Activated B cell treated with CpG ODN at 0.5 μM for 24 hours (primary cell): ENCODE measurements around the gene ARPC5L. TPM values are rescaled to one million over a fixed set of nuclear protein-coding genes. Genes with fewer than 3 reads are reported as not detected.
A peak's percentile ranks its signal among the peaks of the same experiment; 100 is the strongest.

Source experiments
- ATAC-seq: fragments of 200-7000 bp; cut with Tn5 transposase; one replicate; pipeline ENCODE4 v1.10.0; 2021; ENCODE audit warnings: low read depth, mild to moderate bottlenecking, moderate library complexity
- CTCF ChIA-PET: fragments of 350-600 bp; sonication (Branson Sonifier 250); formaldehyde crosslinking; loops from one replicate; lab custom pipeline; 2021; ENCODE audit warnings: antibody characterized with exemption; lab: Charles Lee
- POLR2A ChIA-PET: fragments of 350-600 bp; sonication (Branson Sonifier 250); formaldehyde crosslinking; loops from one replicate; lab custom pipeline; 2021; ENCODE audit warnings: antibody characterized with exemption; lab: Charles Lee
- DNase-seq: peaks from one replicate; pipeline ENCODE4 v3.0.0; 2022
- H3K27ac Mint-ChIP-seq: one replicate; pipeline ENCODE4 v1.8.0; 2020; ENCODE audit warnings: mixed read lengths
- H3K27me3 Mint-ChIP-seq: one replicate; pipeline ENCODE4 v1.8.0; 2021; ENCODE audit warnings: mixed read lengths
- H3K36me3 Mint-ChIP-seq: one replicate; pipeline ENCODE4 v1.8.0; 2021; ENCODE audit warnings: low read depth, mixed read lengths
- H3K4me1 Mint-ChIP-seq: one replicate; pipeline ENCODE4 v1.8.0; 2021; ENCODE audit warnings: mixed read lengths
- H3K4me3 Mint-ChIP-seq: one replicate; pipeline ENCODE4 v1.8.0; 2020; ENCODE audit warnings: mild to moderate bottlenecking, mixed read lengths
- H3K9me3 Mint-ChIP-seq: one replicate; pipeline ENCODE4 v1.8.0; 2020; ENCODE audit warnings: mixed read lengths
- intact Hi-C: fragments of 100-400 bp; cut with micrococcal nuclease; formaldehyde crosslinking; loops from one replicate; pipeline ENCODE4 v1.15.1; 2024
- total RNA-seq: library from RNA; stranded (reverse); gene quantifications from 2 replicates; pipeline ENCODE4 v1.2.3, GENCODE V29; 2022
- TF ChIP-seq, protein P1 (sequence below): fragments of 200-600 bp; IDR thresholded peaks from one replicate; pipeline ENCODE4 v1.8.0; 2022; ENCODE audit warnings: antibody characterized with exemption, mild to moderate bottlenecking

Gene ARPC5L
- total RNA-seq, 1 donor from 2014 or later, result 93.1 TPM

DNA sequence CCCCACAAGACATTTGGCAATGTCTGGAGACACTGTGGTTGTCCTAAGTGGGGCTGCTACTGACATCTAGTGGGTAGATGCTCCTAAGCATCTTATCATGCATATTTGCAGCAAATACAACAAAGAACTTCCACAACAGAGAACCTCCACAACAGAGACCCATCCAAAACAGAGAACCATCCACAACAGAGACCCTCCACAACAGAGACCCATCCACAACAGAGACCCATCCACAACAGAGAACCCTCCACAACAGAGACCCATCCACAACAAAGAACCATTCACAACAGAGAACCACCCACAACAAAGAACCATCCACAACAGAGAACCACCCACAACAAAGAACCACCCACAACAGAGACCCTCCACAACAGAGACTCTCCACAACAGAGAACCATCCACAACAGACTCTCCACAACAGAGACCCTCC lies 32.8 kb downstream of the ARPC5L start:
- H3K36me3 Mint-ChIP-seq, result peaks cover 81% of the 10 kb centered on the region
- peak overlapping the region; percentile 50 for H3K27ac Mint-ChIP-seq
- H3K4me3 Mint-ChIP-seq, result no peak overlapping the region
- TF ChIP-seq, protein P1, sequence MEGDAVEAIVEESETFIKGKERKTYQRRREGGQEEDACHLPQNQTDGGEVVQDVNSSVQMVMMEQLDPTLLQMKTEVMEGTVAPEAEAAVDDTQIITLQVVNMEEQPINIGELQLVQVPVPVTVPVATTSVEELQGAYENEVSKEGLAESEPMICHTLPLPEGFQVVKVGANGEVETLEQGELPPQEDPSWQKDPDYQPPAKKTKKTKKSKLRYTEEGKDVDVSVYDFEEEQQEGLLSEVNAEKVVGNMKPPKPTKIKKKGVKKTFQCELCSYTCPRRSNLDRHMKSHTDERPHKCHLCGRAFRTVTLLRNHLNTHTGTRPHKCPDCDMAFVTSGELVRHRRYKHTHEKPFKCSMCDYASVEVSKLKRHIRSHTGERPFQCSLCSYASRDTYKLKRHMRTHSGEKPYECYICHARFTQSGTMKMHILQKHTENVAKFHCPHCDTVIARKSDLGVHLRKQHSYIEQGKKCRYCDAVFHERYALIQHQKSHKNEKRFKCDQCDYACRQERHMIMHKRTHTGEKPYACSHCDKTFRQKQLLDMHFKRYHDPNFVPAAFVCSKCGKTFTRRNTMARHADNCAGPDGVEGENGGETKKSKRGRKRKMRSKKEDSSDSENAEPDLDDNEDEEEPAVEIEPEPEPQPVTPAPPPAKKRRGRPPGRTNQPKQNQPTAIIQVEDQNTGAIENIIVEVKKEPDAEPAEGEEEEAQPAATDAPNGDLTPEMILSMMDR, result no peak
- intact Hi-C loops, result loop anchor here (1.0 to 10.0 kb wide), 6 partner anchors 26 to 480 kb away; partner anchors contain the start of genes RPL35 and WDR38
- no peaks in the 10 kb centered on the region for H3K9me3 Mint-ChIP-seq
- ChIA-PET CTCF (interaction anchor here (1.4 to 5.3 kb wide), 4 partner anchors 33 to 122 kb away, joined by 3 to 31 read pairs (median 18); partner anchors contain the start of genes ARPC5L, NR6A1, RPL35 and WDR38), POLR2A (interaction anchor here (1.0 kb wide), 1 partner anchor 24 kb away, joined by 5 read pairs; no protein-coding TSS in a partner anchor)
- no peaks in the 10 kb centered on the region for H3K27me3 Mint-ChIP-seq
- peak; percentile 85 for ATAC-seq
- H3K4me1 Mint-ChIP-seq, result no peaks in the 10 kb centered on the region
- DNase-seq, result no peak

DNA sequence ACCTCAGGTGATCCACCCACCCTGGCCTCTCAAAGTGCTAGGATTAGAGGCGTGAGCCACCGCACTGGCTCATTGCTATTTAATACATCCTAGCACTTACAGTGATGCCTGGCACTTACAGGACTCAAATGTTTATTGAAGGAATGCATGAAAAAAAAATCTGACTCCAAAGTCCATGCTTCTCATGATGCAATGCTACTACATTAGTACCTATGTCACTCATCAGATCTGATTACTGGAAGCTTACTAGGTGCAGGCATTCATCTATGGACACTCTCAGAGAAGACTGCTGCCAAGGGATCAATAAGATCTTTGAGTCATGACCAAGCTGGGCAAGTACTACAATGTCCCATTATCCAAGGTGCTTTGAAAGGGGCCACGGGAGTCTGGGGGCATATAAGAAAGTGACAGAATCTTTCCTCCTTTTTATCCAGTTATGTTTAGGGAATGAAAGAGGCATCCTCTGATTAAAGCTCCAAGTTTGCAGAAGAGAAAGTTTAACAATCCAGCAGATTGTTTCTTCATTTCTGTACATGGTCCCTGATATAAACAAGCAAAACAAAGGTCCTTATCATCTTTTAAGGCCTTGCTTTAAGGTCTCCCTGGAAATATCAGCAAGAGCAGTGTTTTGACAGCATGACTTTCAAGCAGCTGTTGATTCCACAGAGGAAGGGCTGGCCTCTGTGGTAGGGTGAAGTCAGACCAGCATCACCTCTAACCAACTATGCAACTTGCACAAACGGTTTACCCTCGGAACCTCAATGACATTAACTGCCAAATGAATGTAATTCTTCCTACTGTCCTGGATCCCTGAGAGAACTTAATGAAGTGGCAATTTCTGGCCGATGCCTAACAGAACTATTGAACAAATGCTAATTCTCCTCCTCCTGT lies 35.9 kb downstream of the ARPC5L start:
- peaks cover 66% of the 10 kb centered on the region for H3K36me3 Mint-ChIP-seq
- intact Hi-C loops, result loop anchor here (10.0 kb wide), 1 partner anchor 477 kb away; no protein-coding TSS in a partner anchor
- TF ChIP-seq, protein P1, result no peak
- ChIA-PET CTCF (interaction anchor here (1.1 kb wide), 1 partner anchor 124 kb away, joined by 3 read pairs; no protein-coding TSS in a partner anchor), POLR2A (no interaction called here)
- H3K27me3 Mint-ChIP-seq, result no peaks in the 10 kb centered on the region
- DNase-seq (no peak), ATAC-seq (no peak)
- no peaks in the 10 kb centered on the region for H3K9me3 Mint-ChIP-seq
- H3K27ac Mint-ChIP-seq, result no peak overlapping the region
- H3K4me3 Mint-ChIP-seq, result no peak overlapping the region
- H3K4me1 Mint-ChIP-seq, result no peaks in the 10 kb centered on the region

DNA sequence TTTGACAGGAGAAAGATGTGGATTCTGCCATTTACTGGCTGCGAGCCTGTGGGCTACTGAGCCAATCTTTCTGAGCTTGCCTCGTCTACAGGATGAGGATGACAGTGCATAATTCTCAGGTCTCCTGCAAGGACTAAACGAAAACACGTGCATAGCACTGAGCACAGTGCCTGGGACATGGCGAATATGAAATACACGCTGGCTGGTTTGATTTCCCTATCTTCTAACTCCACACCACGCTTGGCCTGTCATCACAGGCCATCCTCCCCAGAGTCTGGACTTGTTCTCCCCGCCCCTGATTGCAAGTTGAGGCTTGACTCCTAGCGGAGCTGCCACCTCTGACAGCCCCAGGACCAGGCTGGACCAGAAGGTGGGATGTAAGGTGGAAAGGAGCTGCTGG lies 37.9 kb downstream of the ARPC5L start:
- ChIA-PET CTCF (no interaction called here), POLR2A (no interaction called here)
- Mint-ChIP-seq H3K36me3 (peaks cover 59% of the 10 kb centered on the region), H3K27ac (no peak overlapping the region), H3K9me3 (no peaks in the 10 kb centered on the region), H3K4me3 (no peak overlapping the region), H3K4me1 (no peaks in the 10 kb centered on the region), H3K27me3 (no peaks in the 10 kb centered on the region)
- no peak for ATAC-seq
- DNase-seq, result no peak
- intact Hi-C loops, result loop anchor here (10.0 kb wide), 1 partner anchor 475 kb away; no protein-coding TSS in a partner anchor
- TF ChIP-seq, protein P1, result no peak

DNA sequence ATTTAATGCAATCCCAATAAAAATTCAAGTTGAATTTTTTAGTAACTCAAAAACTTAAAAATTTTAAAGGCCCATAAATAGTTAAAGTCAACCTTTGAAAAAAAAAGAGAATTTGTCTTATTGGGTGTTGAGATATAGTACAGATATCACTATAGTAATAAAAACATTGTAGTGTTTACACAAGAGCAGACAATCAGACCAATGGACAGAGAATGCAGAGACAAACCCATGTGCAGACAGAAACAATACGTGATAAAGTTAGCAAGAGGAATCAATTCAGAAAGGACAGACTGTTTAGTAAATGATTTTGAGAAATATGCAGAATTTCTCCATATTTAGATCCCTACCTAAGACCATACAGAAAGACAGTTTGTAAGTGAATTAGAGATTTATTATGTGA lies 45.0 kb downstream of the ARPC5L start:
- intact Hi-C loops, result no loop called here
- Mint-ChIP-seq H3K27me3 (no peaks in the 10 kb centered on the region), H3K9me3 (no peaks in the 10 kb centered on the region), H3K27ac (no peak overlapping the region), H3K4me3 (no peak overlapping the region), H3K36me3 (peaks cover 48% of the 10 kb centered on the region), H3K4me1 (no peaks in the 10 kb centered on the region)
- CTCF ChIA-PET, result no interaction called here
- POLR2A ChIA-PET, result no interaction called here
- DNase-seq (no peak), ATAC-seq (no peak)
- TF ChIP-seq, protein P1, result no peak

DNA sequence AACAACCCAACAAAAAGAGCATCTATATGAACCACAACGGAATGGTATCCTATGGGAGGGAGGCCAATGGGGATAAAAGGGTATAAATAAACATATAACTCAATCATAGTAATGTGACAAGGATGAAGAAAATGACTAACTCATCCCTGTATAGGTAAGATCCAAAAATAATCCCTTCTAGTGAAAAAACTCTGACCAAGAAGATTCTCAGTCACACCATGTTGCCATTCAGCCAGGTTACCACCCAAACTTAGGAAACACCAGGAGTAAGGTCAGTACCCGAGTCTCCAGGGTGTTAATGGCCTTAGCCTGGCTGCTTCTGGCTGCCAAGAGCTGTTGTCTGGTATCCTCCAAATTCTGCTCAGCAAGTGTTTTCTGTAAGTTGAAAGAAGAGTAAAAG lies 46.2 kb downstream of the ARPC5L start:
- intact Hi-C loops, result no loop called here
- no peaks in the 10 kb centered on the region for H3K27me3 Mint-ChIP-seq
- no peak for ATAC-seq
- CTCF ChIA-PET, result no interaction called here
- DNase-seq, result no peak
- H3K36me3 Mint-ChIP-seq, result peaks cover 51% of the 10 kb centered on the region
- no peaks in the 10 kb centered on the region for H3K9me3 Mint-ChIP-seq
- POLR2A ChIA-PET, result no interaction called here
- TF ChIP-seq, protein P1, result no peak
- H3K27ac Mint-ChIP-seq, result no peak overlapping the region
- H3K4me1 Mint-ChIP-seq, result no peaks in the 10 kb centered on the region
- H3K4me3 Mint-ChIP-seq, result no peak overlapping the region
